ENCODE data around the gene SULT4A1. TPM values are rescaled to one million over a fixed set of nuclear protein-coding genes. Genes with fewer than 3 reads are reported as not detected.

SULT4A1 gene
- total and polyA plus RNA-seq, 2 of the 8 experiments (the other 6 are each of a cell fraction or from before 2014, with no cell fraction given) = 9.1 to 11.8 TPM

GRCh38 chr22:43847376-43848289 is 14.7 kb downstream of the SULT4A1 start:
- DNase-seq (ENCODE audit: low read depth in 1 of 2, low spot score in 2 of 2) (no peak), FAIRE-seq (no peak)
- Histone ChIP-seq H3K79me1 (ENCODE audit: low read depth, low read length) (peaks cover 41% of the 10 kb centered on the region), H3K14ac (ENCODE audit: insufficient read length) (no peak overlapping the region), H3K36me3 (ENCODE audit: control insufficient read depth in 2 of 4, insufficient read depth in 4 of 4, low read length in 3 of 4) (no peaks in the 10 kb centered on the region), H3K9me3 (ENCODE audit: insufficient read depth in 2 of 2, low read depth in 1 of 2, low read length in 1 of 2) (no peaks in the 10 kb centered on the region), H3K4me2 (ENCODE audit: insufficient read depth in 1 of 2, low read depth in 2 of 2, low read length in 2 of 2) (no peak overlapping the region), H2BK20ac (ENCODE audit: low read length) (no peak overlapping the region), H4K20me1 (replicated peaks in 1 of 2; ENCODE audit: control insufficient read depth in 1 of 2, insufficient read depth in 2 of 2, low read length in 2 of 2) (peaks cover 13 to 26% of the 10 kb centered on the region in 2 experiments), H2BK120ac (replicated peaks; ENCODE audit: low read depth, low read length) (no peak overlapping the region), H3K9ac (replicated peaks in 1 of 4; ENCODE audit: extremely low read depth in 1 of 4, low read depth in 3 of 4, low read length in 3 of 4) (no peak overlapping the region), H3K23me2 (ENCODE audit: low read depth, low read length) (no peaks in the 10 kb centered on the region), H2BK12ac (ENCODE audit: low read depth, low read length) (no peak overlapping the region), H4K5ac (ENCODE audit: insufficient read length, low read depth, low read length) (no peak overlapping the region), H3K27ac (ENCODE audit: low read depth, low read length) (no peak overlapping the region), H2BK15ac (ENCODE audit: low read length) (0 out of 2 replicates have a peak overlapping the region, but pooled peaks have one; percentile 53), H2AK5ac (ENCODE audit: low read depth, low read length) (no peak overlapping the region; the same call in 1 of the 2 replicates), H3K23ac (ENCODE audit: insufficient read length) (no peak overlapping the region), H3K56ac (replicated peaks; ENCODE audit: insufficient read length, low read depth, low read length) (no peak overlapping the region), H4K91ac (replicated peaks; ENCODE audit: insufficient read length, low read length) (no peak overlapping the region), H3K18ac (ENCODE audit: extremely low read depth, low read length) (no peak overlapping the region), H2BK5ac (ENCODE audit: low read depth, low read length) (peak overlapping the region; percentile 63; the same call in 1 of the 2 replicates), H3K4me1 (replicated peaks in 1 of 4; ENCODE audit: control insufficient read depth in 3 of 4, insufficient read depth in 4 of 4, low read length in 3 of 4) (peaks cover 0 to 16% (median 2%) of the 10 kb centered on the region in 4 experiments; a peak in 5 of 7 replicates), H3K4me3 (ENCODE audit: extremely low read depth in 1 of 4, insufficient read depth in 2 of 4, low read depth in 3 of 4, low read length in 4 of 4) (no peak overlapping the region), H2AFZ (ENCODE audit: low read length) (no peak overlapping the region), H4K8ac (ENCODE audit: extremely low read depth, insufficient read depth, low read length) (0 out of 2 replicates have a peak overlapping the region, but pooled peaks have one; percentile 1), H3K27me3 (replicated peaks in 1 of 4; ENCODE audit: control insufficient read depth in 3 of 4, extremely low read depth in 1 of 4, insufficient read depth in 3 of 4, low read length in 3 of 4) (no peaks in the 10 kb centered on the region), H3K79me2 (ENCODE audit: control insufficient read depth in 1 of 2, insufficient read depth in 2 of 2, low read length in 2 of 2) (peaks cover 0 to 63% of the 10 kb centered on the region in 2 experiments; a peak in 3 of 4 replicates), H3K4ac (replicated peaks; ENCODE audit: insufficient read length, low read depth, low read length) (no peak overlapping the region)
- POLR2A ChIA-PET (ENCODE audit: partially characterized antibody) = interaction anchor here (0.9 to 3.4 kb wide), 3 partner anchors 14 to 25 kb away, joined by 3 to 12 read pairs (median 3); no protein-coding TSS in a partner anchor
- WGBS, 2 experiments (ENCODE audit: extremely low coverage in 1 of 2, insufficient coverage in 1 of 2, insufficient read length in 1 of 2, insufficient replicate concordance in 2 of 2, low coverage in 1 of 2, low lambda C conversion rate in 2 of 2, missing lambda C conversion rate in 1 of 2) = 91% methylated on average over 13 of the region's 14 CpGs; no CpG with 5 or more reads in 1 of the 2 experiments
- CTCF ChIA-PET (ENCODE audit: partially characterized antibody) = interaction anchor here (0.5 to 1.5 kb wide), 9 partner anchors 10 to 105 kb away, joined by 3 to 8 read pairs (median 4); no protein-coding TSS in a partner anchor
- TF ChIP-seq TAF1 (IDR thresholded peaks at IDR 0.05; ENCODE audit: low read depth, low read length) (no peak), TEAD4 (IDR thresholded peaks at IDR 0.05; ENCODE audit: low read depth, low read length) (no peak), HDAC2 (IDR thresholded peaks at IDR 0.05; ENCODE audit: borderline replicate concordance in 1 of 2, low read depth in 2 of 2, low read length in 2 of 2) (no peak), RAD21 (IDR thresholded peaks at IDR 0.05 in 1 of 2, conservative IDR thresholded peaks at IDR 0.05 in 1 of 2; ENCODE audit: low read depth in 2 of 2, low read length in 2 of 2) (no peak), BRCA1 (IDR thresholded peaks at IDR 0.05; ENCODE audit: low read depth, low read length) (no peak), SIRT6 (IDR thresholded peaks at IDR 0.05; ENCODE audit: low read length) (no peak), BACH1 (IDR thresholded peaks at IDR 0.05; ENCODE audit: low read length) (no peak), NANOG (IDR thresholded peaks at IDR 0.05; ENCODE audit: insufficient read depth, low read depth, low read length, poor library complexity, severe bottlenecking) (no peak), TBP (IDR thresholded peaks at IDR 0.05; ENCODE audit: low read depth, low read length) (no peak), ATF3 (IDR thresholded peaks at IDR 0.05; ENCODE audit: insufficient read depth, low read depth, low read length) (no peak)
